Bronchial epithelial cell (primary cell): ENCODE data around the gene CTTNBP2NL. TPM values are rescaled to one million over a fixed set of nuclear protein-coding genes. Genes with fewer than 3 reads are reported as not detected.
"Not testable (repeated sequence)": the region's sequence is repeated elsewhere in the genome, so short reads cannot be mapped to it uniquely, and the experiment has no call there.

Experiments used
- DNase-seq: peaks from one replicate; pipeline ENCODE4 v3.0.0-alpha.2; 2010; ENCODE audit warnings: low read depth
- FAIRE-seq: peaks from 2 replicates; lab custom pipeline; 2011; peaks lifted over from hg19 to GRCh38; lab: Jason Lieb, UNC
- H3K27me3 ChIP-seq: 2 replicates; pipeline ENCODE4 v1.5.1; 2011; ENCODE audit warnings: low read length; ENCODE audit not compliant: control insufficient read depth, insufficient read depth
- H3K36me3 ChIP-seq: 2 replicates; pipeline ENCODE4 v1.5.1; 2011; ENCODE audit warnings: low read length; ENCODE audit not compliant: control insufficient read depth, insufficient read depth
- H3K4me3 ChIP-seq: 2 replicates; pipeline ENCODE4 v1.5.1; 2011; ENCODE audit warnings: mild to moderate bottlenecking, low read depth, low read length, control low read depth
- CTCF ChIP-seq: IDR thresholded peaks from 2 replicates; pipeline ENCODE4 v1.5.1; 2011; ENCODE audit warnings: mild to moderate bottlenecking, moderate library complexity, low read length, control low read depth, inconsistent platforms; ENCODE audit not compliant: insufficient read depth, severe bottlenecking
- total RNA-seq: library from RNA; depleted of rRNA; stranded (reverse); fragments of >200 nt; gene quantifications from 2 replicates; pipeline ENCODE4 v1.2.1, GENCODE V29; 2014

The CTTNBP2NL gene
- total RNA-seq, 1 donor from 2014 or later = 5.3 TPM

- Histone ChIP-seq H3K4me3 (no peak overlapping the region), H3K36me3 (peaks cover 2% of the 10 kb centered on the region), H3K27me3 (no peaks in the 10 kb centered on the region)
- no peak for TF ChIP-seq CTCF
- FAIRE-seq (no peak), DNase-seq (no peak)
Measured at GRCh38 chr1:112462953-112463279, 66.9 kb downstream of the CTTNBP2NL start.

- FAIRE-seq (no peak), DNase-seq (peak; percentile 61)
- no peak overlapping the region for H3K4me3 ChIP-seq
Measured at GRCh38 chr1:112464501-112464900, 68.5 kb downstream of the CTTNBP2NL start.

GRCh38 chr1:112465122-112465521 is 69.1 kb downstream of the CTTNBP2NL start:
- no peaks in the 10 kb centered on the region for H3K27me3 ChIP-seq
- H3K4me3 ChIP-seq = no peak overlapping the region
- no peak for TF ChIP-seq CTCF
- DNase-seq = peak; percentile 37
- FAIRE-seq = no peak
- no peaks in the 10 kb centered on the region for H3K36me3 ChIP-seq

More at GRCh38 chr1:112464501-112464900, 68.5 kb downstream of the CTTNBP2NL start:
- H3K27me3 ChIP-seq = no peaks in the 10 kb centered on the region
- no peak for TF ChIP-seq CTCF
- no peaks in the 10 kb centered on the region for H3K36me3 ChIP-seq

GRCh38 chr1:112466078-112466660 is 70.2 kb downstream of the CTTNBP2NL start:
- peak; percentile 87 for DNase-seq
- Histone ChIP-seq H3K36me3 (no peaks in the 10 kb centered on the region), H3K4me3 (peak overlapping the region; percentile 33), H3K27me3 (no peaks in the 10 kb centered on the region)
- FAIRE-seq = no peak
- peak; percentile 85 for TF ChIP-seq CTCF

DNA sequence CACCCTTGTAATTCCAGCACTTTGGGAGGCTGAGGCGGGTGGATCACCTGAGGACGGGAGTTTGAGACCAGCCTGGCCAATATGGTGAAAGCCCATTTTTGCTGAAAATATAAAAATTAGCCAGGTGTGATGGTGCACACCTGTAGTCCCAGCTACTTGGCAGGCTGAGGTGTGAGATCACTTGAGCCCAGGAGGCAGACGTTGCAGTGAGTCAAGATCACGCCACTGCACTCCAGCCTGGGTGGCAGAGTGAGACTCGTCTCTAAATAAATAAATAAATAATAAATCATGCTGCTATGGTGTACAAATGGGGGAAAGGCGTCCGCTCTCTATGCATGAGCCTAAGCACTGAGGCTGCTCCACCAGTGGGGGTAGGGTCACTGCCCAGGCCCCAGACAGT is 74.3 kb downstream of the CTTNBP2NL start:
- H3K36me3 ChIP-seq, FAIRE-seq, H3K4me3 ChIP-seq, H3K27me3 ChIP-seq: not testable (repeated sequence)
- peak; percentile 34 for DNase-seq

DNA sequence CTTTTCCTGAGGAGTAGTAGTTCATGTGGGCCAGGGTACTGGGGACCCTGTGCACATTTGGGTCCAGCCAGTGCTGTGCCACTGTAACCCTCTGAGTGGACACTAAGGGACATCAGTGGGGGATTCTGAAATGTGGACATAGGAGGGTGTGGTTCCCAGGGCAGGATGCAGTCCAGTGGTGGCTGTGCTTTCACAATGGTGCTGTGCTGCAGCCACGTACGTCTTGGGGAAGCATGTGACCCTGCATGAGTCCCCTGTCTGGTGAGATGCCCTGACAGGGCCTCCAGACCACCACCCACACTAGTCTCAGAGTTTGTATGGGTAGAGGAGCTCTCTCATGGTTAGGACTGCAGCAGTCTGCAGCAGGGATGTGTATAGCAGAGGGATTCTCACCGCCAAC is 75.0 kb downstream of the CTTNBP2NL start:
- no peak for DNase-seq
- Histone ChIP-seq H3K4me3 (no peak overlapping the region), H3K27me3 (no peaks in the 10 kb centered on the region), H3K36me3 (no peaks in the 10 kb centered on the region)
- TF ChIP-seq CTCF = no peak
- peak; percentile 32 for FAIRE-seq
